SK-N-SH (cell line): Measurements from ENCODE around the gene CYP26A1.

ENCODE experiments used
- CHD2 ChIP-seq: fragments of 150-350 bp; IDR thresholded peaks from 2 replicates; pipeline ENCODE4 v1.6.1; 2018; ENCODE audit warnings: low read length; ENCODE audit not compliant: partially characterized antibody
- CTCF ChIP-seq: fragments of 200-600 bp; sonication (generic); IDR thresholded peaks from 2 replicates; pipeline ENCODE4 v1.6.1; 2017; ENCODE audit warnings: antibody characterized with exemption, mild to moderate bottlenecking, moderate library complexity
- EP300 ChIP-seq, 2 experiments: IDR thresholded peaks; 2 replicates each; pipeline versions ENCODE4 v1.4.0 to v1.6.1; 2012; ENCODE audit warnings: borderline replicate concordance in 1 of 2, low read depth in 1 of 2, low read length in 1 of 2
- EZH2phosphoT487 ChIP-seq: fragments of 200-600 bp; sonication (generic); IDR thresholded peaks from 2 replicates; pipeline ENCODE4 v1.6.1; 2017; ENCODE audit warnings: low read depth, mixed run types, mild to moderate bottlenecking, antibody characterized with exemption, moderate library complexity, borderline replicate concordance
- GATA2 ChIP-seq: sonication (generic); formaldehyde crosslinking; IDR thresholded peaks from 2 replicates; pipeline ENCODE4 v1.5.0; 2020; ENCODE audit warnings: mild to moderate bottlenecking, missing genetic modification reagents
- MXI1 ChIP-seq: IDR thresholded peaks from 2 replicates; pipeline ENCODE4 v1.6.1; 2012; ENCODE audit warnings: mild to moderate bottlenecking, low read depth, low read length, improper control_type of control experiment
- POLR2AphosphoS5 ChIP-seq: IDR thresholded peaks from 2 replicates; pipeline ENCODE4 v1.6.1; 2012; ENCODE audit warnings: low read depth, low read length
- RAD21 ChIP-seq: IDR thresholded peaks from 2 replicates; pipeline ENCODE4 v1.6.1; 2012; ENCODE audit warnings: mild to moderate bottlenecking, low read length
- RCOR1 ChIP-seq: fragments of 150-350 bp; IDR thresholded peaks from 2 replicates; pipeline ENCODE4 v1.6.1; 2017; ENCODE audit warnings: antibody characterized with exemption, low read length
- REST ChIP-seq: IDR thresholded peaks from 2 replicates; pipeline ENCODE4 v1.6.1; 2012; ENCODE audit warnings: mild to moderate bottlenecking, low read depth, low read length, moderate library complexity
- RFX5 ChIP-seq: IDR thresholded peaks from 2 replicates; pipeline ENCODE4 v1.6.1; 2012; ENCODE audit warnings: mild to moderate bottlenecking, improper control_type of control experiment, low read length
- TEAD4 ChIP-seq: IDR thresholded peaks from 2 replicates; pipeline ENCODE4 v1.4.0; 2012; ENCODE audit warnings: mild to moderate bottlenecking, borderline replicate concordance; ENCODE audit not compliant: insufficient read depth
- YY1 ChIP-seq: IDR thresholded peaks from 2 replicates; pipeline ENCODE4 v1.4.0; 2012; ENCODE audit warnings: low read depth, mild to moderate bottlenecking

- TF ChIP-seq EZH2phosphoT487, result no peak
- no peak for TF ChIP-seq CTCF
- no peak for TF ChIP-seq MXI1
- TF ChIP-seq RCOR1, result no peak
- no peak for TF ChIP-seq YY1
- TF ChIP-seq RAD21, result no peak
- TF ChIP-seq CHD2, result no peak
- TF ChIP-seq REST, result no peak
- TF ChIP-seq RFX5, result no peak
- no peak for TF ChIP-seq TEAD4
- no peak for TF ChIP-seq GATA2
- TF ChIP-seq POLR2AphosphoS5, result no peak
- no peak for TF ChIP-seq EP300 (IDR thresholded peaks at IDR 0.05; ENCODE audit: borderline replicate concordance in 1 of 2, low read depth in 1 of 2, low read length in 1 of 2)
Observed at GRCh38 chr10:93083743-93084539, 10.2 kb downstream of the CYP26A1 start.
